Neural cell (in vitro differentiated cells): ENCODE data around the gene NOL9. TPM values are rescaled to one million over a fixed set of nuclear protein-coding genes. Genes with fewer than 3 reads are reported as not detected.

Source experiments
- H2AFZ ChIP-seq: fragments of 200-600, 300-800 bp; sonication (generic), shearing (Covaris generic); 2 replicates; pipeline ENCODE4 v1.6.0; 2014; ENCODE audit warnings: low read depth, mild to moderate bottlenecking, antibody characterized with exemption, low read length, moderate library complexity
- H3F3A ChIP-seq: fragments of 200-600 bp; shearing (Covaris generic); 2 replicates; pipeline ENCODE4 v1.6.1; 2016; ENCODE audit warnings: mild to moderate bottlenecking, moderate library complexity, mixed read lengths, antibody characterized with exemption, low read length; ENCODE audit not compliant: insufficient read depth, poor library complexity, severe bottlenecking
- H3K27ac ChIP-seq: fragments of 200-600, 300-800 bp; sonication (generic), shearing (Covaris generic); 2 replicates; pipeline ENCODE4 v1.5.1; 2014; ENCODE audit warnings: mild to moderate bottlenecking, low read length, moderate library complexity
- H3K27me3 ChIP-seq: fragments of 300-800, 200-600 bp; sonication (generic), shearing (Covaris generic); 2 replicates; pipeline ENCODE4 v1.6.0; 2014; ENCODE audit warnings: mild to moderate bottlenecking, low read depth, low read length, moderate library complexity; ENCODE audit not compliant: insufficient read depth
- H3K36me3 ChIP-seq: fragments of 300-800, 200-600 bp; sonication (generic), shearing (Covaris generic); 2 replicates; pipeline ENCODE4 v1.5.1; 2014; ENCODE audit warnings: mild to moderate bottlenecking, antibody characterized with exemption, low read length, moderate library complexity; ENCODE audit not compliant: insufficient read depth
- H3K4me2 ChIP-seq: fragments of 300-800, 200-600 bp; sonication (generic), shearing (Covaris generic); 2 replicates; pipeline ENCODE4 v1.6.0; 2014; ENCODE audit warnings: mild to moderate bottlenecking, low read length
- H3K4me3 ChIP-seq: fragments of 300-800, 200-600 bp; sonication (generic), shearing (Covaris generic); 2 replicates; pipeline ENCODE4 v1.5.1; 2014; ENCODE audit warnings: mild to moderate bottlenecking, low read length, moderate library complexity
- H3K79me2 ChIP-seq: fragments of 200-600 bp; shearing (Covaris generic); replicated peaks from 2 replicates; pipeline ENCODE4 v1.6.0; 2014; ENCODE audit warnings: mild to moderate bottlenecking, low read length, moderate library complexity; ENCODE audit not compliant: insufficient read depth
- H3K9ac ChIP-seq: fragments of 300-800, 200-600 bp; sonication (generic), shearing (Covaris generic); 2 replicates; pipeline ENCODE4 v1.6.1; 2016; ENCODE audit warnings: mild to moderate bottlenecking, low read length, mixed read lengths
- H3K9me2 ChIP-seq: fragments of 200-600 bp; shearing (Covaris generic); 2 replicates; pipeline ENCODE4 v1.6.1; 2016; ENCODE audit warnings: mild to moderate bottlenecking, low read length, mixed read lengths; ENCODE audit not compliant: insufficient read depth
- H3K9me3 ChIP-seq: fragments of 200-600, 300-800 bp; sonication (generic), shearing (Covaris generic); 2 replicates; pipeline ENCODE4 v1.6.1; 2016; ENCODE audit warnings: mild to moderate bottlenecking, mixed run types, low read length, moderate library complexity, mixed read lengths
- H4K20me1 ChIP-seq: fragments of 200-600 bp; shearing (Covaris generic); 2 replicates; pipeline ENCODE4 v1.6.1; 2016; ENCODE audit warnings: mild to moderate bottlenecking, mixed run types; ENCODE audit not compliant: insufficient read depth
- CTCF ChIP-seq: fragments of 450-650 bp; IDR thresholded peaks from 2 replicates; pipeline ENCODE4 v1.5.1; 2014; ENCODE audit warnings: antibody characterized with exemption, mild to moderate bottlenecking, moderate library complexity; ENCODE audit not compliant: poor library complexity, severe bottlenecking
- EP300 ChIP-seq: fragments of 450-650 bp; conservative IDR thresholded peaks from 2 replicates; pipeline ENCODE4 v1.6.1; 2014; ENCODE audit warnings: antibody characterized with exemption, mild to moderate bottlenecking, moderate library complexity; ENCODE audit not compliant: poor library complexity, severe bottlenecking
- EZH2 ChIP-seq: fragments of 200-600, 300-800 bp; shearing (Covaris generic), sonication (generic); IDR thresholded peaks from 2 replicates; pipeline ENCODE4 v1.6.1; 2014; ENCODE audit warnings: antibody characterized with exemption, low read length, borderline replicate concordance, mild to moderate bottlenecking; ENCODE audit not compliant: insufficient read depth, poor library complexity, severe bottlenecking
- MXI1 ChIP-seq: fragments of 450-650 bp; conservative IDR thresholded peaks from 2 replicates; pipeline ENCODE4 v1.6.1; 2014; ENCODE audit warnings: antibody characterized with exemption, mild to moderate bottlenecking; ENCODE audit not compliant: poor library complexity, severe bottlenecking
- POLR2AphosphoS5 ChIP-seq: IDR thresholded peaks from 2 replicates; pipeline ENCODE4 v1.6.1; 2012
- RAD21 ChIP-seq: fragments of 450-650 bp; conservative IDR thresholded peaks from 2 replicates; pipeline ENCODE4 v1.6.1; 2014; ENCODE audit warnings: antibody characterized with exemption, mild to moderate bottlenecking, moderate library complexity
- REST ChIP-seq: IDR thresholded peaks from 2 replicates; pipeline ENCODE4 v1.6.1; 2012; ENCODE audit warnings: borderline replicate concordance
- SMC3 ChIP-seq: fragments of 450-650 bp; conservative IDR thresholded peaks from 2 replicates; pipeline ENCODE4 v1.6.1; 2014; ENCODE audit warnings: antibody characterized with exemption, mild to moderate bottlenecking, moderate library complexity; ENCODE audit not compliant: poor library complexity
- TAF1 ChIP-seq: IDR thresholded peaks from 2 replicates; pipeline ENCODE4 v1.6.1; 2012; ENCODE audit warnings: low read depth
- polyA plus RNA-seq: library from polyadenylated mRNA; depleted of rRNA; stranded (reverse); fragments of >200 nt; gene quantifications from 2 replicates; pipeline ENCODE4 v1.2.3, GENCODE V29; 2014

Gene NOL9
- polyA plus RNA-seq, 1 donor from 2014 or later = 30.7 TPM

GRCh38 chr1:6530504-6531160 is 23.7 kb downstream of the NOL9 start:
- Histone ChIP-seq H3F3A (no peaks in the 10 kb centered on the region), H3K27me3 (no peaks in the 10 kb centered on the region), H3K36me3 (peaks cover 12% of the 10 kb centered on the region), H3K4me2 (no peak overlapping the region), H3K79me2 (no peaks in the 10 kb centered on the region), H3K9me3 (no peaks in the 10 kb centered on the region), H3K27ac (no peak overlapping the region), H2AFZ (no peak overlapping the region), H3K4me3 (no peak overlapping the region), H3K9me2 (no peaks in the 10 kb centered on the region), H3K9ac (no peak overlapping the region), H4K20me1 (no peaks in the 10 kb centered on the region)
- no peak for TF ChIP-seq REST
- no peak for TF ChIP-seq EZH2
- no peak for TF ChIP-seq EP300
- no peak for TF ChIP-seq RAD21
- TF ChIP-seq POLR2AphosphoS5 = no peak
- no peak for TF ChIP-seq TAF1
- TF ChIP-seq SMC3 = no peak
- TF ChIP-seq MXI1 = no peak
- TF ChIP-seq CTCF = no peak

- Histone ChIP-seq H2AFZ (no peak overlapping the region), H3K36me3 (peaks cover 12% of the 10 kb centered on the region), H3K27ac (no peak overlapping the region), H3F3A (no peaks in the 10 kb centered on the region), H3K9me2 (no peaks in the 10 kb centered on the region), H3K79me2 (no peaks in the 10 kb centered on the region), H3K9ac (no peak overlapping the region), H3K4me3 (no peak overlapping the region), H3K27me3 (no peaks in the 10 kb centered on the region), H3K4me2 (no peak overlapping the region), H3K9me3 (no peaks in the 10 kb centered on the region), H4K20me1 (no peaks in the 10 kb centered on the region)
- no peak for TF ChIP-seq RAD21
- TF ChIP-seq EP300 = no peak
- no peak for TF ChIP-seq REST
- no peak for TF ChIP-seq TAF1
- no peak for TF ChIP-seq MXI1
- no peak for TF ChIP-seq CTCF
- no peak for TF ChIP-seq POLR2AphosphoS5
- TF ChIP-seq EZH2 = no peak
- no peak for TF ChIP-seq SMC3
Observed at GRCh38 chr1:6528492-6528891, 25.8 kb downstream of the NOL9 start.
